ENCODE measurements around the gene NXPH2.
"Not testable (repeated sequence)": the region's sequence is repeated elsewhere in the genome, so short reads cannot be mapped to it uniquely, and the experiment has no call there.

The NXPH2 gene

GRCh38 chr2:138707392-138708074 is 72.7 kb downstream of the NXPH2 start:
- DNase-seq: peak; percentile 92

- DNase-seq: no peak
Observed at GRCh38 chr2:138703242-138703641, 76.9 kb downstream of the NXPH2 start.

GRCh38 chr2:138700716-138701115 is 79.5 kb downstream of the NXPH2 start:
- no peak for DNase-seq

DNA sequence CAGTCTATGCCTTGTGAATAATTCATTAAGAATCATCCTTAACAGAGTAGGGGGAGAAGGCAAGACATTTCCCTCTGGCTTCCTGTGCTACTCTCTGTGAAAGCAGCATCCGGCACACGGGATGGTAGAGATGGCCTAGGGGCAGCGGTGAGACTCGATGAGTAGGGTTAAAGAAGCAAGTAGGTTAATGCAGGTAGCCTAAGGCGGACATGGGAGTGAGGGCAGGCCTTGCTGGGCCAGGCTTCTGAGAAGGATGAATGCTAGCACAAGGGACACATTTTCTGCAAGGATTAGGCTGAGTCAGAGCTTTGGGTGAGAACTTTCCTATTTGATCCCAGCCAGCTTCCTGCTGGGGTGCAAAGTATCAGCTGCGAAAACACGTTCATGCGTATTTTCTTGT is 80.8 kb downstream of the NXPH2 start:
- DNase-seq: no peak

DNA sequence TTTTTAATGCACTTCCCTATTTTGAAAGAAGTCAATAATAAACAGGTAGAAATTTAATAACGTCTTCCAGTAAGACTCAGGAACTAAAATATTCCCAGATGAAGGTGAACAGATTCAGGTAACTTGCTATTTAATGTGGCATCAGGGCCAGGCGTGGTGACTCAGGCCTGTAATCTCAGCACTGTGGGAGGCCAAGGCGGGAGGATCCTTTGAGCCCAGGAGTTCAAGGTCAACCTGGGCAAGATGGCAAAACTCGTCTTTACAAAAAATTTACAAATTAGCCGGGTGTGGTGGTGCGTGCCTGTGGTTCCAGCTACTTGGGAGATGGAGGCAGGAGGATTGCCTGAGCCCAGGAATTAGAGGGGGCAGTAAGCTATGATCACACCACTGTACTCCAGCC is 81.8 kb downstream of the NXPH2 start:
- DNase-seq: no peak

DNA sequence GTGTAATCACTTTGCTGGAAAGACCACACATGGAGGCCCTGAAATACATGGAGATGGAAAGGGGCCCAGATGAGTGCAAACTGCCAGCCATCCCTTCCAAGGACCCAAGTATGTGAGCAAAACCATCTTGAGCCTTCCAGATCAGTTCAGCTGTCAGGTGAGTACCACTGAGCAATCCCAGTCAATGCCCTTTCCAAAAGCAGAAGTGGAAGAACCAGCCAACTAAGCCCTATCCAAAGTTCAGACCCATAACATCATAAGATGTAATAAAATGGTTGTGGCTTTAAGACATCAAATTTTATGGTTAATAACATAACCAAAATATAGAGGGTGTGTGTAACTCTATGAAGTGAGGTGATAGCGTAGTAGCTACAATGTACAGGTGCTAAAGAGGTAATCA is 88.5 kb downstream of the NXPH2 start:
- no peak for DNase-seq

DNA sequence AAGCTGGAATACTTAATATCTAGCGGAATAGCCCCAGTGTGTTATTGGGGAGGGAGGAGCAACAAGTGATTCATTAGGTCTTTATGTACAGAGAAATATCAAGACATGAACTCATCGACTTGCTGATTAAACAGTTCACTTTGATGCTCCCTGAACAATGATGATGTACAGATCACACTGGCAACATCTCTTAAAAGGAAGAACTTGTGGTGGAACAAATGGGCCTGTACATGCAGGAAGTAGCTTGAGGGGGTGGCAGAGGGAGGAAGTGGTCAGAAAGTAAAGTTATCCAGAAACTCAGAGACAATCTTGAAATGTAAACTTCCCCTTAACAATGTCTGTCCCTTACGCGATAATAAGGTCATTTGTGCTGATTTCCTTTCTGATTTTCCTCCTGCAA is 90.5 kb downstream of the NXPH2 start:
- no peak for DNase-seq

DNA sequence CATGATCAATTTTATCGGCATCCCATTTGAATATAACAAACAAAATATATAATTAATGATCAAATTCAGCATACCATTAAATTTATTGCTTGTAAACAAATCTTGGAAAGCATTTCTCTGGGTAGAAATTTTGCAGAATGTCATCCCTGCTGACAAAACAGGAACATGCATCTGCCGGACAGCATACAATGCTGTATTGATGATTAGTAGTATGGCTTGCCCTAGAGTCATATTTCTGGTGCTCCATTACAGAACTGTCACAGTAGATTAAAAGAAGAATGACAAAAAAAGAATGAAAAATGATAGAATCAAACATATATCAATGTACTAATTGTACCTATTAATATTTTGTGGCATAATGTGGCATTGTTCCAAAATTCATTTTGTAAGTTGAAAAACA is 98.0 kb downstream of the NXPH2 start:
- DNase-seq: no peak

- no peak for DNase-seq
Observed at GRCh38 chr2:138677221-138677620, 103.0 kb downstream of the NXPH2 start.

GRCh38 chr2:138676619-138677021 is 103.6 kb downstream of the NXPH2 start:
- no peak for DNase-seq

- DNase-seq: no peak
Observed at GRCh38 chr2:138671566-138671965, 108.6 kb downstream of the NXPH2 start.

DNA sequence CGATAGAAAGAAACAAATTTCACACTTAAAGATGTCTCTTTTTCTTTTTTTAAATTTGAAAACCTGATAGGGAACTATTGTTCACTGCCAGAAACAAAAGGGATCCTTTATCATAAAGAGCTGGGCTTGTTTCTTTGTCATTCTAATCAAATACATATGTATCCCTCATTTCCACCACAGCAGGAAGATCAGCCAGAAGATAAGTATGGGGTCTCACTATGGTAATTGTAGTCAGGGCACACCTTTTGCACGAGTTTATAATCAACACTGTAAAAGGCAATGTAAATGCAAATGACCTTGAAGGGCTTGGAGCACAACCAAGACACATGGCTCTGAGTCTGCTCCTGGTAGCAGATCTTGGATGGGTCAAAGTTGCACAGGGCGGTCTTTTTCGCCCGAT is 109.5 kb downstream of the NXPH2 start:
- no peak for DNase-seq

DNA sequence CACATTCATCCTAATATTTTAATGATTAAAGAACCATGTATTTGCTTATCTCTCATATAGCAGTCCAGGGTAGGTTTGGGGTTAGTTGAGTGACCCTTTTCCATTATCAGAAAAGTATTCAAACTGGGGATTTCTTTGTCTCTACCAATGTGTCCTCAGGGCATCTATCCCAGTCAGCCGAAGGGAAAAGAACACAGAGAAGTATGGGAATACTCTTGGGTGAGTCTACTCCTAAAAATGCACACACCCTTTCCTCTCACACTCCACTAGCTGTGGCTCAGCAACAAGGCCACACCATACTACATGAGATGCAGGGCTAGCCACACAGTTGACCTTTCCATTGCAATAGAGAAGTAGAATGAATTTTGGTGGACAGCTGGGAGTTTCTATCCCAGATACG is 114.3 kb downstream of the NXPH2 start:
- DNase-seq: no peak

DNA sequence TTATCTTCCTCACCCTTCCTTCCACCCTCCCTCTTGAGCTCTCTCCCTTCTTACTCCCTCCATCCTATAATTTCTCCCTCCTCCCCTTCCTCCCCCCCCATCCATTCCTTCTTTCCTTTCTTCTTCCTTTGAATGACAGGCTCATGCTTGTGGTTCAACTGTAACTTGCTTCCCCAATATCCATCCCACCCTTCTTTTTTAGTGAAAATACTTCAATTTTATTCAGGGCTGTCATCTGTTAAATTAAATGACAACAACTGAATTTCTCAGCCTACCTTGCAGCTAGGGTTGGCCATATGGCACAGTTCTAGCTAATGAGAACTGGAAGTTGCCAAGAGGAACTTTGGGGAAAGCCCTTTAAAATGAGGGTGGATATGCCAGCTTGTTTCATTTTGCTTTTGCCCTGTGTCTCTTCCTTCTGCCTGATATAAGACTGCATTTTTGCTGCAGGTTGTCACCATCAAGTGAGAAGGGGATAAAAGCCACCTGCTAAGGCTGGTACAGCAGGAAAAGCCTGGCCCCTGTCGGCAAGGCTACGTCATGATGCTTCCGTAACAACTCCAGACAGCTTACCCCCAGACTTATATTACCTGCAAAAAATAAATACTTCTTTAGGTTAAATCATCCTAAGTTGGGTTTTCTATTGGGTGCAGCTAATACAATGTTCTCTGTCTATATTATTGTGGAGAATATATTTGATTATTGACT is 121.8 kb downstream of the NXPH2 start:
- no peak for DNase-seq

DNA sequence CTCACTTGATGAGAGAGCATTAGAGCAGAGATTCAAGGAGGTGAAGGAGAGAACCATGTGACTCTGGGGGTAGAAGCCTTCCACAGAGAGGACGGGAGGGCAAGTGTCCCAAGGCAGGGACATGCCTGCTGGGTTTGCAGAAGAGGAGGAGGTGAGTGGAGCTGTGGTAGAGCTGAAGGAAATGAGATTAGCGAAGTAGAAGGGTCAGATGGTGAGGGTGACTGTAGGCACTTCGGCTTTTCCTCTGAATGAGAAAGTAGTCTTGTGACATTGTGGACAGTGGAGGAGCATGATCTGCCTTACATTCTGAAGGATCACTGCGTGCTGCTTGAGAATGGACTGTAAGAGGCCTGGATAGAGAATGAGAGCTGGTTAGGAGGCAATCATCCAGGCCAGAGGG is 126.0 kb downstream of the NXPH2 start:
- no peak for DNase-seq

DNA sequence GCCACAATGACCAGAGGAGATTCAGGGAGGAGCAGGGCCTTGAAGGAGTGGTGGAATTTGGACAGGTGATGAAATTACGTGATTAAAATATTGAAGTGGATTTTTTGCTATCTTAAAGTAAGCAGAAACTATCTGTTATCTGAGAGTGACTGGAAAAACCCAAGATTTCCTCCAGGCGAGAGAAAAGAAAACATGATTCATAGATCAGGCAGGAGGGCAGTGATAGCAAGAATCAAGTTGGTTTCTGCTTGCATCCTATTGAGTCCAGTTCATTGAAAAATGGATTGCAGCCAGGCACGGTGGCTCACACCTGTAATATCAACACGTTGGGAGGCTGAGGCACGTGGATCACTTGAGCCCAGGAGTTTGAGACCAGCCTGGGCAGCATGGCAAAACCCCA is 127.8 kb downstream of the NXPH2 start:
- DNase-seq: no peak

DNA sequence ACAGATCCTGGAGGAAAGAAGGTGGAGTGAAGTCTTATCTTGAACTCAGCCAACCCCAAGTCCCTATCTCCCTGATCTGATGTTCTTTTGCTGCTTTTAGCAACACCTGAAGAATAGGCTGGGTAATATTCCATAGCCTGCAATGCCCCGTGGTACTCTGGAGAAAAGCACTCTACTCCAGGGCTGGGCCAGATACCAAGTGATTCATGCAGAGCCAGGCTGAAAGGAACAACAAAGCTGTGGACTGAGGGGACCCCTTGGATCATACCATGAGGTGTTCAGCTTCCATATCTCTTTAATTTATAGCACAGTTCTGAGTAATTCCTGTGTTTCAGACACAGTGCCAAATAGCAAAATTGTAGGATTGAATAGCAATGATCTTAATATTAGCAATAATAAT is 130.6 kb downstream of the NXPH2 start:
- no peak for DNase-seq

DNA sequence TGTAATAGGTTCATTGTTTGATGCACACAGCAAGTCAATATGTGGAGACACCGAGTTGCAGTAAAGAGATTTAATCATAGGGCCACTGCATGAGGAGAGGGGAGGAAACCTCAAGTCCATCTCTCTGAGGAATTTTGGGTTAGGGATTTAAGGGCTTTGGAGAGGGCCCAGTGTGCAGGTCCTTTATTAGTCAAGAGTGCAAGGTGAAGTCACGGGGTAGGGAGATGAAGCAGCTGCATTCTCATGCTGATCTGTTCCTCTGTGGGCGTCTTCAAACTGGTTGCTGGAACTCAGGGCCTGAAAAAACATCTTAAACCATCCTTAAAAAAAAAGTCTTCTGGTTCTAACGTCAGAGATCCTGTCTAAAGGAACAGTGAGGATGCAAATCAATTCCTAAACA is 131.6 kb downstream of the NXPH2 start:
- DNase-seq: no peak

DNA sequence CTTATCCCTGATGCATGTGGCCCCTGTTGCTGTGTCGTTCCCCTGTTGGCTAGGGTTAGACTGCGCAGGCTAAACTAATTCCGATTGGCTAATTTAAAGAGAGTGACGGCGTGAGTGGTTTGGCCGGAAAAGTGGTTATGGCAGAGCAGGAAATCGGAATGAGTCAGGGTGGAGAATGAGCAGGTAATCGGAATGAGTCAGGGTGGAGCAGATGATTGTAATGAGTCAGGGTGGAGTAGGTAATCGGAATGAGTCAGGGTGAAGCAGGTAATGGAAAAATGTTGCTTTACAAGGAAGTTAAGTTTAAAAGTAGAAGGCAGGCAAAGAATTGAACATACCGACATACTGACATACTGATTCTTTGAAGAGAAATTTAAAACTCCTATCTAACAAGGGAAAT is 135.4 kb downstream of the NXPH2 start:
- not testable (repeated sequence) for DNase-seq

- DNase-seq: no peak
Observed at GRCh38 chr2:138640921-138641676, 139.1 kb downstream of the NXPH2 start.

DNA sequence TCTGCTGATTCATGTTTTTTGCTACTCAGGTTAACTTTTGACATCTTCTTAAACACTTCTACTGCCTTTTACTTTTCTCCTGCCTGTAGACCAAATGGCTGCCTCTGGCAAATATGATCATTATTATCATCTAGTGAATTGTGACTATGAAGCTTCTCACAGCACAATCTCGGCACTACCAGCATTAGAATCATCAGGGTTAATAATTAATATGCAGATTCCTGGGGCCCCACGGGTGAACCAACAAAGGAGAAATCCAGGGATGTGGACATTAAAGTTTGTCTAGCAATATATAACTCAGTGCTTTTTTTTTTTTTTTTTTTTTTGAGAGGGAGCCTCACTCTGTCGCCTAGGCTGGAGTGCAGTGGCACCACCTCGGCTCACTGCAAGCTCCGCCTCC is 142.5 kb downstream of the NXPH2 start:
- no peak for DNase-seq

DNA sequence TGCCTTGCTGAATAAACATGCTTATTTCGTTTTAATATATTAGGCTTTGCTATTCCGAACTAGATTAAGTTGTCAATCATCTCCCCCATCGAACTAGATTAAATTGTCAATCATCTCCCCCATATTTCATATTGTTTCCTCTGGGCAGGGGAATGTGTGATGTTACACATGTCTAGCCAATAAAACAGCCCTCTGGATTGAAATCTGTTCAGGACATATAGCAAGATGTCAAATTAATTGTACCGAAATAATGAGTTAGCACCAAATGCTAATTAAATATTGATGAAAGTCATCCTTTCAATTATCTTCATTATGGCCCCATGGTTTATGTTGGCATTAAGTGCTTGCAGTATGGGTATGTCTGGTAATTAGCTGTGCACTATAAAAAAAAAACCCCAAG is 143.1 kb downstream of the NXPH2 start:
- DNase-seq: no peak

GRCh38 chr2:138633049-138633448 is 147.1 kb downstream of the NXPH2 start:
- no peak for DNase-seq

DNA sequence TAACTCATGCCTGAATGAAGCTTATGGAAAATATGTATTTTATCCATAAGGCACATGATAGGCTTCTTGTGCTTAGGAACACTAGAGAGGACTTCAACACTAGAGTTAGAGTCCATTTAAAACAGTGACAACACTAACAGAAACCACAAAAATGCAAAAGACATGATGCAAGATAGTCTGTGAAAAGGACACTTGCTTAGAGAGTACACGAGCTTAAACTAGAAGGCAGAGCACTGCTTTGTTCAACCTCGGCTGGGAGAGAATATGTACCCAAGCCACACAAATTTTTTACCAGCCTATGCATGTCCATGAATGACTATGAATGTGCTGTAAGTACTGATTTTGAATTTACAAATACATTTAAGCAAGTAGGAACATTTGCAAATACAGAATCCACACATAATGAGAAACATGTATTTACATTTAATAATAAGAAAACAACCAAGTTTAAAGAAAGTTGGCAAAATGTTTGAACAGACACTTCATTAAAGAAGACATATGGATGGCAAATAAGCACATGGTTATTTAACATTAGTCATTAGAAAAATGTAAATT is 148.0 kb downstream of the NXPH2 start:
- DNase-seq: peak; percentile 51
